ENCODE data around the gene FAM227B. TPM values are rescaled to one million over a fixed set of nuclear protein-coding genes. Genes with fewer than 3 reads are reported as not detected.
"Not testable (repeated sequence)": the region's sequence is repeated elsewhere in the genome, so short reads cannot be mapped to it uniquely, and the experiment has no call there.

The FAM227B gene
- total and polyA plus RNA-seq, 7 experiments from 2014 or later, result 3.7 to 25.1 (median 14.8) TPM

DNA sequence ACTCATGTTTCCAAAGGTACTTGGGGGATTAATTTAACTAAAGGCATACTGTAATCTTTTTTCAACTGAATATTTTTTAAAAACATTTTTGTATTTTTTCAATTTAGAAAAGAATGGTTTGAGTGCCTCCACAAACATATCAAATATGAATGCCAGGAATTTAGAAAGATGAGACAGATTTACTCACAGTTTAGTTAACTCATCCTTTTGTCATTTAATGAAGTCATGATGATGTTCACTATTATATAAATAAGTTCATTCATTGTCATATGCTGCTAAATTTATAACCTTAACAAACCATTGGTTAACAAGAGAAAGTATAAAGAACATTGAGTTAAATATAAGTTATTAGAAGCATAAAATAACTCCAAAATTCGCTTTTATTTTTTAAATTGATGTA is 147.6 kb downstream of the FAM227B start:
- Mint-ChIP-seq H3K36me3 (no peaks in the 10 kb centered on the region), H3K27ac (no peak overlapping the region), H3K4me3 (no peak overlapping the region), H3K9me3 (no peaks in the 10 kb centered on the region), H3K4me1 (peaks cover 0 to 10% (median 3%) of the 10 kb centered on the region in 7 donors), H3K27me3 (peaks cover 0 to 15% (median 3%) of the 10 kb centered on the region in 5 donors)
- H3K27ac ChIP-seq (ENCODE audit: low read depth, low read length), result no peak overlapping the region
- H3K9me3 ChIP-seq (ENCODE audit: control insufficient read depth in 2 of 3, low read length in 3 of 3), result no peaks in the 10 kb centered on the region
- H3K4me1 ChIP-seq (ENCODE audit: control insufficient read depth in 2 of 2, insufficient read depth in 2 of 2, low read length in 2 of 2), result no peaks in the 10 kb centered on the region
- intact Hi-C loops (cut with micrococcal nuclease), result no loop called here
- H3K27me3 ChIP-seq (ENCODE audit: control insufficient read depth in 2 of 2, insufficient read depth in 2 of 2, low read length in 2 of 2), result no peaks in the 10 kb centered on the region
- ChIA-PET CTCF (no interaction called here), POLR2A (no interaction called here)
- no peak for DNase-seq
- no peak overlapping the region for H3K4me3 ChIP-seq (ENCODE audit: low read length)
- no peaks in the 10 kb centered on the region for H3K36me3 ChIP-seq (ENCODE audit: control insufficient read depth in 2 of 3, insufficient read depth in 3 of 3, low read length in 3 of 3)
- ATAC-seq, result no peak

DNA sequence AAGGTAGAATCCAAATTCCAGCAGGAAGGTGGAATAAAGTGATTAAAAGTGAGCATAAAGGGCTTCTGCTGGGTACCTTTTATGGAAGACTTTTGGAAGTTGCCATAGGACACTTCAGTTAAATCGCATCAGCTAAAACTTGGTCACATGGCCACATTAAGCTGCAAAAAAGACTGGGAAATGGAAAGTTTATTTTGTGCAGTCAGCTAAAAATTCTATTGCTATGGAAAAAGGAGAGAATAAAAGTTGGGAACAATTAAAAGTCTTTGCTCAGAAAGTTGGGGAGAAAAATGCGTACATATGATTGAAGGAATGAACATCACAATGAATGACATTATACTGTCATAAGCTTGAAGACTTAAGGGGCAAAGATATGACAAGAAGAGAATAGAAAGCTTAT is 148.3 kb downstream of the FAM227B start:
- Histone ChIP-seq H3K4me1 (ENCODE audit: control insufficient read depth in 2 of 2, insufficient read depth in 2 of 2, low read length in 2 of 2) (no peaks in the 10 kb centered on the region), H3K4me3 (ENCODE audit: low read length) (no peak overlapping the region), H3K9me3 (ENCODE audit: control insufficient read depth in 2 of 3, low read length in 3 of 3) (no peaks in the 10 kb centered on the region), H3K36me3 (ENCODE audit: control insufficient read depth in 2 of 3, insufficient read depth in 3 of 3, low read length in 3 of 3) (no peaks in the 10 kb centered on the region), H3K27me3 (ENCODE audit: control insufficient read depth in 2 of 2, insufficient read depth in 2 of 2, low read length in 2 of 2) (no peaks in the 10 kb centered on the region), H3K27ac (ENCODE audit: low read depth, low read length) (no peak overlapping the region)
- H3K4me3 Mint-ChIP-seq, result no peak overlapping the region
- intact Hi-C loops (cut with micrococcal nuclease), result no loop called here
- no peak overlapping the region for H3K27ac Mint-ChIP-seq
- peaks cover 0 to 15% (median 3%) of the 10 kb centered on the region in 5 donors for H3K27me3 Mint-ChIP-seq
- ATAC-seq (no peak), DNase-seq (no peak)
- no peaks in the 10 kb centered on the region for H3K9me3 Mint-ChIP-seq
- peaks cover 0 to 10% (median 3%) of the 10 kb centered on the region in 7 donors for H3K4me1 Mint-ChIP-seq
- ChIA-PET POLR2A (no interaction called here), CTCF (no interaction called here)
- no peaks in the 10 kb centered on the region for H3K36me3 Mint-ChIP-seq

DNA sequence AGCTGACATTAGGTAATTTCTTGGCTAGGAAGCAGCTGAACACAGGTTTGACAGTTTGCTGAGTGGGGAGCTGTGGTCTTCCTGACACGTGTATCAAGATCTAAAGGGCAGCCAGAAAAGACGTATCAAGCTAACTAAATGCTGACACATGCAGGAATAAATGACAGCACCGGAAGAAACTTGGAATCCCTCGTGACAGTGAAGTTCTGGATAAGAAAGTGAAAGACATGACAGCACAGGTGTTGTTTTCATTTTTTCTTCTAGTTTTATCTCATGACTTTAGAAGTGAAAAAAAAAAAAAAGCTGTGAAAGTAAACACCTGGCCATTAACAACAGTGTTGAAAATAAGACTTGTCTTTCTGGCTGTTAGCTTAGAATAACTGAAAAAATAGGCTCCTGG is 148.9 kb downstream of the FAM227B start:
- no peaks in the 10 kb centered on the region for H3K4me1 ChIP-seq (ENCODE audit: control insufficient read depth in 2 of 2, insufficient read depth in 2 of 2, low read length in 2 of 2)
- Mint-ChIP-seq H3K4me3 (peak overlapping the region in 1 of 10 donors; percentile 61), H3K4me1 (peaks cover 0 to 15% (median 3%) of the 10 kb centered on the region in 7 donors), H3K27me3 (peaks cover 0 to 15% (median 3%) of the 10 kb centered on the region in 5 donors), H3K36me3 (no peaks in the 10 kb centered on the region), H3K27ac (peak overlapping the region in 2 of 9 donors; percentile 7 to 33), H3K9me3 (no peaks in the 10 kb centered on the region)
- H3K4me3 ChIP-seq (ENCODE audit: low read length), result no peak overlapping the region
- POLR2A ChIA-PET, result no interaction called here
- ATAC-seq (no peak), DNase-seq (no peak)
- H3K27ac ChIP-seq (ENCODE audit: low read depth, low read length), result no peak overlapping the region
- H3K36me3 ChIP-seq (ENCODE audit: control insufficient read depth in 2 of 3, insufficient read depth in 3 of 3, low read length in 3 of 3), result no peaks in the 10 kb centered on the region
- no peaks in the 10 kb centered on the region for H3K9me3 ChIP-seq (ENCODE audit: control insufficient read depth in 2 of 3, low read length in 3 of 3)
- H3K27me3 ChIP-seq (ENCODE audit: control insufficient read depth in 2 of 2, insufficient read depth in 2 of 2, low read length in 2 of 2), result no peaks in the 10 kb centered on the region
- CTCF ChIA-PET, result interaction anchor here (0.6 to 1.4 kb wide), 2 partner anchors 16 to 417 kb away, joined by 3 to 5 read pairs; no protein-coding TSS in a partner anchor
- intact Hi-C loops (cut with micrococcal nuclease), result no loop called here

DNA sequence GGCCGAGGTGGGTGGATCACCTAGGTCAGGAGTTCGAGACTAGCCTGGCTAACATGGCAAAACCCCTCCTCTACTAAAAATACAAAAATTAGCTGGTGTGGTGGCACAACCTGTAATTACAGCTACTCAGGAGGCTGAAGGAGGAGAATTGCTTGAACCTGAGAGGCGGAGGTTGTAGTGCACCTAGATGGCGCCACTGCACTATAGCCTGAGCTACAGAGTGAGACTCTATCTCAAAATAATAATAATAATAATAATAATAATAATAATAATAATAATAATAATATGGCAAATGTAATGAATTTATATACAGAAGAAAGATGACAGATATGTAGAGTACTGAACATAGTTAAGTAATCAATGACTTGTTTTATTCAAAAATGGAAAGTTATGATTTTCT is 149.4 kb downstream of the FAM227B start:
- H3K4me1 Mint-ChIP-seq, result peaks cover 0 to 19% (median 3%) of the 10 kb centered on the region in 7 donors
- H3K9me3 Mint-ChIP-seq; H3K36me3 ChIP-seq (ENCODE audit: control insufficient read depth in 2 of 3, insufficient read depth in 3 of 3, low read length in 3 of 3); H3K9me3 ChIP-seq (ENCODE audit: control insufficient read depth in 2 of 3, low read length in 3 of 3); ATAC-seq; H3K27me3 ChIP-seq (ENCODE audit: control insufficient read depth in 2 of 2, insufficient read depth in 2 of 2, low read length in 2 of 2); H3K4me3 Mint-ChIP-seq; POLR2A ChIA-PET; H3K4me3 ChIP-seq (ENCODE audit: low read length); intact Hi-C loops (cut with micrococcal nuclease); H3K36me3 Mint-ChIP-seq; H3K4me1 ChIP-seq (ENCODE audit: control insufficient read depth in 2 of 2, insufficient read depth in 2 of 2, low read length in 2 of 2); H3K27ac ChIP-seq (ENCODE audit: low read depth, low read length): not testable (repeated sequence)
- H3K27me3 Mint-ChIP-seq, result peaks cover 0 to 15% (median 3%) of the 10 kb centered on the region in 5 donors
- peak overlapping the region in 2 of 9 donors; percentile 7 to 33 for H3K27ac Mint-ChIP-seq
- CTCF ChIA-PET, result interaction anchor here (0.6 to 1.4 kb wide), 2 partner anchors 16 to 418 kb away, joined by 3 to 5 read pairs; no protein-coding TSS in a partner anchor
- peak in 2 of 9 donors; percentile 1 to 3 for DNase-seq

DNA sequence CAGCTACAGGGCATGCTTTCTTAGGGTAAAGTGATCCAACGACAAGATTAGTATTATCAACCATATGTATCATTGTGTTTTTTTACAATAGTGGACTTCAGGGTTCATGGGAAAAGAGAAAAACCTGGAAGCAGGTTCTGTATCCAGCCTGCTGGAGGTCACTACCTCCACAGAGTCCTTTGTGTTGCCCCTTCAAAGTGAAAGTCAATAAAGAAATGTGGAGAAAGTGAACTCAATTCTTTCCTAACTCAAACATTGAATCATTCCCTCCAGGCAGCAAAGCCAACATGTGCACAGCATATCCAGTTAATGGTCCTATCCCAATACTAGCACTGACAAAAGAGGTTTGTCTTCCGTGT is 152.2 kb downstream of the FAM227B start:
- DNase-seq, result no peak
- H3K4me1 Mint-ChIP-seq, result peaks cover 0 to 21% (median 5%) of the 10 kb centered on the region in 7 donors
- ChIA-PET POLR2A (no interaction called here), CTCF (no interaction called here)
- peaks cover 0 to 9% (median 3%) of the 10 kb centered on the region in 5 donors for H3K27me3 Mint-ChIP-seq
- no peak overlapping the region for H3K27ac ChIP-seq (ENCODE audit: low read depth, low read length)
- no peaks in the 10 kb centered on the region for H3K36me3 ChIP-seq (ENCODE audit: control insufficient read depth in 2 of 3, insufficient read depth in 3 of 3, low read length in 3 of 3)
- no peak overlapping the region for H3K27ac Mint-ChIP-seq
- no peaks in the 10 kb centered on the region for H3K9me3 Mint-ChIP-seq
- no peak overlapping the region for H3K4me3 ChIP-seq (ENCODE audit: low read length)
- no peaks in the 10 kb centered on the region for H3K9me3 ChIP-seq (ENCODE audit: control insufficient read depth in 2 of 3, low read length in 3 of 3)
- no peak overlapping the region for H3K4me3 Mint-ChIP-seq
- no peaks in the 10 kb centered on the region for H3K4me1 ChIP-seq (ENCODE audit: control insufficient read depth in 2 of 2, insufficient read depth in 2 of 2, low read length in 2 of 2)
- H3K27me3 ChIP-seq (ENCODE audit: control insufficient read depth in 2 of 2, insufficient read depth in 2 of 2, low read length in 2 of 2), result no peaks in the 10 kb centered on the region
- no peak for ATAC-seq
- H3K36me3 Mint-ChIP-seq, result no peaks in the 10 kb centered on the region
- intact Hi-C loops (cut with micrococcal nuclease), result no loop called here

DNA sequence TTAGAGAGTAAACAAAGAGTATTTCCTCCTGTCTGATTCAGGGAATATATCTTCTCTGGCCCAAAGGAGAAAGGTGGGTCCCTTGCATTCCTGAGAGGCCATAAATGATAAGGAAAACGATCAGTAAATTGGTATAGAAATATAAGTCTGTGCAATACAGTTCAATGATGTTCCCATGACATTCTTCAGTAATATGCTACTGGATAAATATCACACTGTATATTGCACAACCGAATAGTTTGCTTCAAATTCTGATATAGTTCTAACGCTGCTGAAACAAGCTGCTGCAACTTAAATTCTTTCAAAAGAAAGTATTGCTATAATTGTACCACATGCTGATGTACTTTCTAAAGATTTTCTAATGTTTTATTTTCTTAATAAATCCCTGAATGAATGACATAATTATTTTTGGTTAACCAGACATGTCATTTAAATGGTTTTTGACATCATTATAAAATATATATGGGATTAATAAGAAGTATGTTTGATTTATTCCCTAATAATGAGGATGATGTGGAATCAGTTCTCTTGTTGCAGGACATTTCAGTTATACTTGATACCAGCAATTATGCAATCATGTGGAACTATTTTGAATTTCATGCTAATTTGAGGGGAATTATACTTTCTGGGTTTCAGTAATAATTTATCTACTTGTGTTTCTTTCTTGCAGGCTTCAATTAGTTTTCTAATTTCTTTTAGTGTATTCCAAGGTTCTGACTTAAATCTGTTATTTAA is 152.7 kb downstream of the FAM227B start:
- ATAC-seq, result no peak

DNA sequence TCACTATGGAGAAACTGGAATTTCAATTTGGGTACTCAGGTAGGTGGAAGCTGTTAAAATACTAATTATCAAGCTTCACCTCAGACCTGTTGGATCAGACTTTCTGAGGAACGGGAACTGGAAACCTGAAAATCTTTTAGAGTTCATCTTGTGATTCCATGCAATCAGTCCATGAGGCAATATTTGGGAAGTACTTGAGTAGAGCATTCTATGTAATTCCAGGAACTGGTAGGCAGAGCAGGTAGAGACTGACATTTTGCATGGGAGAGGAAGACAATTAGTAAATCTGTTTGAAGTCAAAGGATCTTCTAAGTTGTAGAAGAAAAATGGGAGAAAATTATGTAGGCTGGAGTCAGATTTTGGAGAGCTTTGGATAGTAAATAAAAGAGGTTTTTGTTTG is 154.5 kb downstream of the FAM227B start:
- peaks cover 0 to 7% (median 0%) of the 10 kb centered on the region in 5 donors for H3K27me3 Mint-ChIP-seq

More for the DNA sequence above, 152.7 kb downstream of the FAM227B start:
- no peaks in the 10 kb centered on the region for H3K9me3 ChIP-seq (ENCODE audit: control insufficient read depth in 2 of 3, low read length in 3 of 3)
- Mint-ChIP-seq H3K9me3 (no peaks in the 10 kb centered on the region), H3K4me1 (peaks cover 0 to 21% (median 5%) of the 10 kb centered on the region in 7 donors), H3K27me3 (peaks cover 0 to 11% (median 3%) of the 10 kb centered on the region in 5 donors), H3K4me3 (no peak overlapping the region), H3K27ac (no peak overlapping the region), H3K36me3 (no peaks in the 10 kb centered on the region)
- no peak for DNase-seq
- ChIA-PET CTCF (no interaction called here), POLR2A (no interaction called here)
- H3K27me3 ChIP-seq (ENCODE audit: control insufficient read depth in 2 of 2, insufficient read depth in 2 of 2, low read length in 2 of 2), result no peaks in the 10 kb centered on the region
- H3K4me3 ChIP-seq (ENCODE audit: low read length), result no peak overlapping the region
- H3K36me3 ChIP-seq (ENCODE audit: control insufficient read depth in 2 of 3, insufficient read depth in 3 of 3, low read length in 3 of 3), result no peaks in the 10 kb centered on the region
- intact Hi-C loops (cut with micrococcal nuclease), result no loop called here
- no peak overlapping the region for H3K27ac ChIP-seq (ENCODE audit: low read depth, low read length)
- no peaks in the 10 kb centered on the region for H3K4me1 ChIP-seq (ENCODE audit: control insufficient read depth in 2 of 2, insufficient read depth in 2 of 2, low read length in 2 of 2)

More for the DNA sequence above, 154.5 kb downstream of the FAM227B start:
- H3K27ac ChIP-seq (ENCODE audit: low read depth, low read length), result no peak overlapping the region
- CTCF ChIA-PET, result no interaction called here
- ATAC-seq (no peak), DNase-seq (no peak)
- intact Hi-C loops (cut with micrococcal nuclease), result no loop called here
- H3K4me1 ChIP-seq (ENCODE audit: control insufficient read depth in 2 of 2, insufficient read depth in 2 of 2, low read length in 2 of 2), result no peaks in the 10 kb centered on the region
- Mint-ChIP-seq H3K9me3 (no peaks in the 10 kb centered on the region), H3K4me3 (peak overlapping the region in 1 of 10 donors; percentile 9), H3K36me3 (no peaks in the 10 kb centered on the region), H3K4me1 (peaks cover 0 to 12% (median 2%) of the 10 kb centered on the region in 7 donors), H3K27ac (no peak overlapping the region)
- POLR2A ChIA-PET, result no interaction called here
- no peaks in the 10 kb centered on the region for H3K27me3 ChIP-seq (ENCODE audit: control insufficient read depth in 2 of 2, insufficient read depth in 2 of 2, low read length in 2 of 2)
- no peaks in the 10 kb centered on the region for H3K9me3 ChIP-seq (ENCODE audit: control insufficient read depth in 2 of 3, low read length in 3 of 3)
- no peak overlapping the region for H3K4me3 ChIP-seq (ENCODE audit: low read length)
- no peaks in the 10 kb centered on the region for H3K36me3 ChIP-seq (ENCODE audit: control insufficient read depth in 2 of 3, insufficient read depth in 3 of 3, low read length in 3 of 3)
